HK-2 (cell line): ENCODE data around the gene ZDHHC4.

Experiments used
- DNase-seq: peaks from one replicate; pipeline ENCODE4 v3.0.0-alpha.2; 2018; ENCODE audit not compliant: unreplicated experiment

Gene ZDHHC4

GRCh38 chr7:6634971-6635370 lies 57.7 kb downstream of the ZDHHC4 start:
- peak; percentile 26 for DNase-seq

GRCh38 chr7:6636741-6637543 lies 59.7 kb downstream of the ZDHHC4 start, which contains the start of gene ZNF316:
ZNF316 (plus strand) TSS chr7:6637318; CDS start chr7:6642410, 5,092 bp downstream.
- peak; percentile 56 for DNase-seq

GRCh38 chr7:6637544-6638229 lies 60.4 kb downstream of the ZDHHC4 start:
- DNase-seq, result peak; percentile 23
